ENCODE results near the gene TOR3A.

- TF ChIP-seq EZH2phosphoT487 (IDR thresholded peaks at IDR 0.05; ENCODE audit: borderline replicate concordance, low read length) (no peak), CTCF (IDR thresholded peaks at IDR 0.05; ENCODE audit: low read depth, low read length, poor library complexity, severe bottlenecking) (peak; percentile 45)
These were observed 23.5 kb downstream of the TOR3A start for GRCh38 chr1:179105393-179105792.

Data from DOHH2 (cell line).